Peyer's patch (tissue), 4 donors: ENCODE results near the gene MAN2A1.

Experiments used
- CTCF ChIP-seq, 6 experiments: fragments of 450-650 bp in 4 of 6; fragments of 200-600 bp in 2 of 6; sonication (generic) in 1 of 6; IDR thresholded peaks; one replicate each; pipeline ENCODE4 v1.5.1; 2017 to 2019; ENCODE audit warnings: antibody characterized with exemption in 6 of 6, mild to moderate bottlenecking in 3 of 6, moderate library complexity in 1 of 6
- POLR2A ChIP-seq, 2 donors: fragments of 450-650 bp; IDR thresholded peaks; one replicate each; pipeline ENCODE4 v1.5.1; 2017; ENCODE audit warnings: antibody characterized with exemption in 2 of 2, mild to moderate bottlenecking in 2 of 2, moderate library complexity in 2 of 2

DNA sequence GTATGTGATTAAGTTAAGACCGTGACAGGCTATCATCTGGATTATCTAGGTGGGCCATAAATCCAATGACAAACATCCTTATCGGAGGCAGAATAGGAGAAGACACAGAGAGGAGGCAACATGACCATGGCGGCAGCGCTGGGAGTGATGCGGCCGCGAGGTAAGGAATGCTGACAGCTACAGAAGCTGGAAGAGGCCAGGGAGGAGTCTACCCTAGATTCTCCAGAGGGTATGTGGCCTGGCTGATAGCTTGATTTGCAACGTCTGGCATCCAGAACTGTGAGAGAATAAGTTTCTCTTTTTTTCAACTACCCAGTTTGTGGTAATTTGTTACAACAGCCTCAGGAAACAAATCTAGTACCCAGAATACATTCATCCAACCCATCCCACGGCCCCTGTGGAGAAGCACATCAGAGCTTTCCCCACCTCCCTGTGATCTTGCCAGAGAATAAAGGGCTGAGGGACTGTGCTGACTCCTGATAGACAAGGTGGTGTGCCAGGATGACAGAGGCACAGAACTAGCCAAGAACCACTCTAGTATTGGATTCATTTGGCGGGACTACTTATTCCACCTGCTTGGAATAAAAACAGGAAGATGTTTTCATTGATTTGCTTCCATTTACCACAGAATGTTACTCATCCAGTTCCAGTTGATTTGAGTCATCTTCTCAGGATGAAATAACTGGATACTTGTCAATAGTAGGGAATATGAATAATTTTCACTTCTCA lies 187.4 kb downstream of the MAN2A1 start:
- no peak for TF ChIP-seq CTCF (IDR thresholded peaks at IDR 0.05)
- no peak for TF ChIP-seq POLR2A (IDR thresholded peaks at IDR 0.05)
